ENCODE results near the gene FOXC1.

DNA sequence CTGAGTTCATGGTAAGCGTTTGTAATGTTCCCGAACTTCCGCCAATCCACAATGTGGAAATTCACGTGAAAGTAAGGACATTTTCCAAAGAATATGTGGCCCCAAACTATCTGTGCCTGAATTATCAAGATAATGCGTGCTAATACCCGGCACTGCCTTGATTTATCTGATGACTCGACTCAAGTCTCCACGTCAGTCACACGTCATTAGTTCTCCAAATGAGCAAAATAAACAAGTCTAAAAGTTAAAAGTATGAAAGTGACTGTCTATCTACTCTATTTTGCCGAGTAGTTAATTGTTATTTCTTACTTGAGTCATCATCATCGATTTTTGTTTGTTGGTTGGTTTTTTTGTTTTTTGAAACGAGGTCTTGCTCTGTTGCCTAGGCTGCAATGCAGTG, 21.7 kb upstream of the FOXC1 start:
- TF ChIP-seq, protein P1, sequence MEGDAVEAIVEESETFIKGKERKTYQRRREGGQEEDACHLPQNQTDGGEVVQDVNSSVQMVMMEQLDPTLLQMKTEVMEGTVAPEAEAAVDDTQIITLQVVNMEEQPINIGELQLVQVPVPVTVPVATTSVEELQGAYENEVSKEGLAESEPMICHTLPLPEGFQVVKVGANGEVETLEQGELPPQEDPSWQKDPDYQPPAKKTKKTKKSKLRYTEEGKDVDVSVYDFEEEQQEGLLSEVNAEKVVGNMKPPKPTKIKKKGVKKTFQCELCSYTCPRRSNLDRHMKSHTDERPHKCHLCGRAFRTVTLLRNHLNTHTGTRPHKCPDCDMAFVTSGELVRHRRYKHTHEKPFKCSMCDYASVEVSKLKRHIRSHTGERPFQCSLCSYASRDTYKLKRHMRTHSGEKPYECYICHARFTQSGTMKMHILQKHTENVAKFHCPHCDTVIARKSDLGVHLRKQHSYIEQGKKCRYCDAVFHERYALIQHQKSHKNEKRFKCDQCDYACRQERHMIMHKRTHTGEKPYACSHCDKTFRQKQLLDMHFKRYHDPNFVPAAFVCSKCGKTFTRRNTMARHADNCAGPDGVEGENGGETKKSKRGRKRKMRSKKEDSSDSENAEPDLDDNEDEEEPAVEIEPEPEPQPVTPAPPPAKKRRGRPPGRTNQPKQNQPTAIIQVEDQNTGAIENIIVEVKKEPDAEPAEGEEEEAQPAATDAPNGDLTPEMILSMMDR (IDR thresholded peaks at IDR 0.05; ENCODE audit: poor library complexity): no peak
- TF ChIP-seq EZH2 (IDR thresholded peaks at IDR 0.05; ENCODE audit: borderline replicate concordance): no peak

All from hepatocyte (in vitro differentiated cells).